Measurements from ENCODE around the gene MYF6. TPM values are rescaled to one million over a fixed set of nuclear protein-coding genes. Genes with fewer than 3 reads are reported as not detected.

The MYF6 gene
- total RNA-seq, 1 donor from 2014 or later: not detected

DNA sequence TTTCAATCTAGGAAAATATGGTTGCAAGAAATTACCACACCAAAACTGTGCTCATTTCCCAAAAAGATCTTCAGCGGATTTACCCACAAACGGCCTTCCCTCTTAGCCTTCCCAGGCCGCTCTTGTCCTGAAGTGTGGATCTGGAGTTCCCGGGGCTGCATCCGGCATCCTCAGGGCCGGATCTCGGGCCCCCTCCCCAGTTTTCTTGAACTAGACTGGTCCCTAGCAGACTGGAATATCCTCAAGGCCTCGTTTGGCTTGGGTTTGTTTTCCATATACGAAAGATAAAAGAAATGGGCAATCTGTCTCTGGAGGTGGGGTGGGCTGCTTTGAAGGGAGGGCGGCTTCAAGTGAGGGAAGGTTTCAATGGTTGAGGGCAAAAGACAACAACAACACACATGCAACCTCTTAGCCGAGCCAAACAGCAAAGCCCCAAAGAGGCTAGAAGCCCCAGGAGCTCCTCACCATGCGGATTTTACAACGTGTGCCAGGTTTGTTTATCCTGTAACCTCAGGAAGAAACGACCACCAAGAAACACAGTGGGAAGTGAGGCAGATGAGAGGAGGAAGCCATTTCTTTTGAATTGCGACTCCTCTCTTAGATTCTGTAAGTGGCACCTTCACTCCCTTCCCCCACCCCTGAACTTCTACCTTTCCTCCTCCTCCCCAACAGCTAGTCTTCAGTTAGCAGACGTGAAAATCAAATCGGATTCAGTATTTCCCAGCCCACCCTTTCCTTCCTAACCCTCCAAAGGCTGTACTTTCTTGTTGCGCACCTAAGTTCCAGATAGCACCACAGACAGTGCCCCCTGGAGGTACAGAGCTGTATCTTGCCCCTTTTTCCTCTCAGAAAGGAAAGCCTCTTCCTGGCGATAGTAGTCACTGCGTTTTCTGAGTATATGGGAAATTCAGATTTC is 2.6 kb downstream of the MYF6 start:
- Histone ChIP-seq H3K4me3 (ENCODE audit: insufficient read depth, low read depth, low read length) (no peak overlapping the region), H3K36me3 (ENCODE audit: insufficient read depth, low read length) (no peaks in the 10 kb centered on the region), H3K79me2 (ENCODE audit: insufficient read depth, low read length) (no peaks in the 10 kb centered on the region), H3K9me3 (ENCODE audit: insufficient read depth, low read depth, low read length) (no peaks in the 10 kb centered on the region), H3K27me3 (ENCODE audit: insufficient read depth, low read length) (peaks cover 15% of the 10 kb centered on the region), H3K4me2 (ENCODE audit: low read length) (no peak overlapping the region), H3K4me1 (ENCODE audit: insufficient read depth, low read length) (peaks cover 10% of the 10 kb centered on the region), H4K20me1 (ENCODE audit: insufficient read depth, low read length) (no peaks in the 10 kb centered on the region), H2AFZ (ENCODE audit: low read depth, low read length) (no peak overlapping the region), H3K9ac (ENCODE audit: low read length) (no peak overlapping the region), H3K27ac (ENCODE audit: low read depth, low read length) (no peak overlapping the region)
- TF ChIP-seq, protein P1, sequence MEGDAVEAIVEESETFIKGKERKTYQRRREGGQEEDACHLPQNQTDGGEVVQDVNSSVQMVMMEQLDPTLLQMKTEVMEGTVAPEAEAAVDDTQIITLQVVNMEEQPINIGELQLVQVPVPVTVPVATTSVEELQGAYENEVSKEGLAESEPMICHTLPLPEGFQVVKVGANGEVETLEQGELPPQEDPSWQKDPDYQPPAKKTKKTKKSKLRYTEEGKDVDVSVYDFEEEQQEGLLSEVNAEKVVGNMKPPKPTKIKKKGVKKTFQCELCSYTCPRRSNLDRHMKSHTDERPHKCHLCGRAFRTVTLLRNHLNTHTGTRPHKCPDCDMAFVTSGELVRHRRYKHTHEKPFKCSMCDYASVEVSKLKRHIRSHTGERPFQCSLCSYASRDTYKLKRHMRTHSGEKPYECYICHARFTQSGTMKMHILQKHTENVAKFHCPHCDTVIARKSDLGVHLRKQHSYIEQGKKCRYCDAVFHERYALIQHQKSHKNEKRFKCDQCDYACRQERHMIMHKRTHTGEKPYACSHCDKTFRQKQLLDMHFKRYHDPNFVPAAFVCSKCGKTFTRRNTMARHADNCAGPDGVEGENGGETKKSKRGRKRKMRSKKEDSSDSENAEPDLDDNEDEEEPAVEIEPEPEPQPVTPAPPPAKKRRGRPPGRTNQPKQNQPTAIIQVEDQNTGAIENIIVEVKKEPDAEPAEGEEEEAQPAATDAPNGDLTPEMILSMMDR (IDR thresholded peaks at IDR 0.05; ENCODE audit: insufficient read depth, low read depth, low read length): peak; percentile 14
- no peak for TF ChIP-seq EZH2 (IDR thresholded peaks at IDR 0.05; ENCODE audit: insufficient read depth, low read length)
- Mint-ChIP-seq H3K4me3 (ENCODE audit: unreplicated experiment) (no peak overlapping the region), H3K4me1 (ENCODE audit: low read depth, unreplicated experiment) (peaks cover 7% of the 10 kb centered on the region), H3K9me3 (ENCODE audit: unreplicated experiment) (no peaks in the 10 kb centered on the region), H3K27me3 (ENCODE audit: low read depth, unreplicated experiment) (peaks cover 75% of the 10 kb centered on the region), H3K36me3 (ENCODE audit: low read depth, unreplicated experiment) (no peaks in the 10 kb centered on the region), H3K27ac (ENCODE audit: unreplicated experiment) (no peak overlapping the region)
- no peak for DNase-seq (ENCODE audit: low read depth)
- no peak for FAIRE-seq

- FAIRE-seq (no peak), DNase-seq (ENCODE audit: low read depth) (no peak)
- Mint-ChIP-seq H3K4me1 (ENCODE audit: low read depth, unreplicated experiment) (peaks cover 7% of the 10 kb centered on the region), H3K36me3 (ENCODE audit: low read depth, unreplicated experiment) (no peaks in the 10 kb centered on the region), H3K9me3 (ENCODE audit: unreplicated experiment) (no peaks in the 10 kb centered on the region), H3K4me3 (ENCODE audit: unreplicated experiment) (no peak overlapping the region), H3K27ac (ENCODE audit: unreplicated experiment) (no peak overlapping the region), H3K27me3 (ENCODE audit: low read depth, unreplicated experiment) (peaks cover 82% of the 10 kb centered on the region)
- Histone ChIP-seq H3K9me3 (ENCODE audit: insufficient read depth, low read depth, low read length) (no peaks in the 10 kb centered on the region), H3K4me1 (ENCODE audit: insufficient read depth, low read length) (peaks cover 10% of the 10 kb centered on the region), H3K9ac (ENCODE audit: low read length) (no peak overlapping the region), H2AFZ (ENCODE audit: low read depth, low read length) (no peak overlapping the region), H3K27me3 (ENCODE audit: insufficient read depth, low read length) (peaks cover 22% of the 10 kb centered on the region), H4K20me1 (ENCODE audit: insufficient read depth, low read length) (no peaks in the 10 kb centered on the region), H3K27ac (ENCODE audit: low read depth, low read length) (no peak overlapping the region), H3K4me3 (ENCODE audit: insufficient read depth, low read depth, low read length) (no peak overlapping the region), H3K79me2 (ENCODE audit: insufficient read depth, low read length) (no peaks in the 10 kb centered on the region), H3K36me3 (ENCODE audit: insufficient read depth, low read length) (no peaks in the 10 kb centered on the region), H3K4me2 (ENCODE audit: low read length) (no peak overlapping the region)
- TF ChIP-seq, protein P1 (IDR thresholded peaks at IDR 0.05; ENCODE audit: insufficient read depth, low read depth, low read length): no peak
- TF ChIP-seq EZH2 (IDR thresholded peaks at IDR 0.05; ENCODE audit: insufficient read depth, low read length): no peak
Measured at GRCh38 chr12:80710727-80711449, 3.5 kb downstream of the MYF6 start.

Measured in astrocyte (in vitro differentiated cells and primary cell).